B cell (primary cell): ENCODE measurements around the gene ARL3. TPM values are rescaled to one million over a fixed set of nuclear protein-coding genes. Genes with fewer than 3 reads are reported as not detected.

Experiments used
- ATAC-seq: fragments of 200-7000 bp; cut with Tn5 transposase; one replicate; pipeline ENCODE4 v1.10.0; 2021; ENCODE audit warnings: low read depth, mild to moderate bottlenecking, moderate number of reproducible peaks, moderate library complexity
- CTCF ChIA-PET: fragments of 350-600 bp; sonication (Branson Sonifier 250); formaldehyde crosslinking; loops from one replicate; lab custom pipeline; 2021; ENCODE audit warnings: antibody characterized with exemption, inconsistent platforms; lab: Charles Lee
- POLR2A ChIA-PET: fragments of 350-600 bp; sonication (Branson Sonifier 250); formaldehyde crosslinking; loops from one replicate; lab custom pipeline; 2021; ENCODE audit warnings: antibody characterized with exemption; lab: Charles Lee
- DNase-seq: peaks from one replicate; pipeline ENCODE4 v3.0.0; 2013
- H2AFZ ChIP-seq: 2 replicates; pipeline ENCODE4 v1.6.1; 2012; ENCODE audit warnings: mild to moderate bottlenecking, low read depth, low read length; ENCODE audit not compliant: insufficient read depth, poor library complexity, severe bottlenecking
- H3K27ac ChIP-seq, 2 donors: 1 replicate in 1 of 2; 2 replicates in 1 of 2; pipeline ENCODE4 v1.5.1; 2012 to 2013; ENCODE audit warnings: low read length in 2 of 2, mild to moderate bottlenecking in 2 of 2, moderate library complexity in 1 of 2
- H3K27me3 ChIP-seq, 4 experiments: fragments of 200-600 bp in 1 of 4; sonication (generic) in 1 of 4; replicated peaks in 1 of 4; 1 replicate in 2 of 4; 2 replicates in 2 of 4; pipeline versions ENCODE4 v1.6.1 to v1.7.0; 2013 to 2016; ENCODE audit warnings: low read length in 3 of 4, mild to moderate bottlenecking in 2 of 4, mixed read lengths in 1 of 4, moderate library complexity in 1 of 4; ENCODE audit not compliant: insufficient read depth in 4 of 4, control insufficient read depth in 3 of 4; ENCODE audit errors: control extremely low read depth in 1 of 4
- H3K36me3 ChIP-seq, 2 experiments: replicated peaks in 1 of 2; 1 replicate in 1 of 2; 2 replicates in 1 of 2; pipeline versions ENCODE4 v1.6.1 to v1.7.1; 2013; ENCODE audit warnings: low read length in 1 of 2; ENCODE audit not compliant: insufficient read depth in 2 of 2, control insufficient read depth in 1 of 2; ENCODE audit errors: control extremely low read depth in 1 of 2, extremely low read depth in 1 of 2
- H3K4me1 ChIP-seq, 2 donors: fragments of 200-600 bp in 1 of 2; sonication (generic) in 1 of 2; 1 replicate in 1 of 2; 2 replicates in 1 of 2; pipeline versions ENCODE4 v1.5.1 to v1.6.1; 2013 to 2017; ENCODE audit warnings: low read length in 2 of 2; ENCODE audit not compliant: control insufficient read depth in 2 of 2, insufficient read depth in 2 of 2
- H3K4me2 ChIP-seq: replicated peaks from 2 replicates; pipeline ENCODE3; 2012; ENCODE audit warnings: mild to moderate bottlenecking, low read depth, low read length; ENCODE audit not compliant: poor library complexity, severe bottlenecking
- H3K4me3 ChIP-seq, 5 experiments: fragments of 200-600 bp in 1 of 5; sonication (generic) in 1 of 5; 1 replicate in 3 of 5; 2 replicates in 2 of 5; pipeline versions ENCODE4 v1.5.1 to v1.7.0; 2011 to 2016; ENCODE audit warnings: low read length in 4 of 5, mild to moderate bottlenecking in 4 of 5, low read depth in 2 of 5, control low read depth in 1 of 5, moderate library complexity in 1 of 5; ENCODE audit not compliant: insufficient read depth in 1 of 5; ENCODE audit errors: control extremely low read depth in 1 of 5, extremely low read depth in 1 of 5
- H3K79me2 ChIP-seq: fragments of 200-600 bp; sonication (generic); one replicate; pipeline ENCODE4 v1.6.0; 2016; ENCODE audit warnings: low read length; ENCODE audit not compliant: control insufficient read depth, insufficient read depth
- H3K9ac ChIP-seq: fragments of 200-600 bp; sonication (generic); 2 replicates; pipeline ENCODE4 v1.6.1; 2017; ENCODE audit warnings: mild to moderate bottlenecking, low read length, moderate library complexity
- H3K9me3 ChIP-seq, 3 donors: one replicate each; pipeline versions ENCODE4 v1.6.1 to v1.7.1; 2013; ENCODE audit warnings: low read length in 2 of 3; ENCODE audit not compliant: control insufficient read depth in 2 of 3, insufficient read depth in 1 of 3; ENCODE audit errors: control extremely low read depth in 1 of 3
- H4K20me1 ChIP-seq: 2 replicates; pipeline ENCODE4 v1.6.0; 2012; ENCODE audit warnings: mild to moderate bottlenecking, low read length; ENCODE audit not compliant: insufficient read depth, control insufficient read depth, poor library complexity, severe bottlenecking
- H3K27ac Mint-ChIP-seq: one replicate; pipeline ENCODE4 v1.8.0; 2021; ENCODE audit warnings: mixed read lengths
- H3K27me3 Mint-ChIP-seq: one replicate; pipeline ENCODE4 v1.8.0; 2021; ENCODE audit warnings: mixed read lengths
- H3K4me1 Mint-ChIP-seq: one replicate; pipeline ENCODE4 v1.8.0; 2021; ENCODE audit warnings: mixed read lengths
- H3K4me3 Mint-ChIP-seq: one replicate; pipeline ENCODE4 v1.8.0; 2021; ENCODE audit warnings: mixed read lengths
- H3K9me3 Mint-ChIP-seq: one replicate; pipeline ENCODE4 v1.8.0; 2022; ENCODE audit warnings: mixed read lengths; ENCODE audit not compliant: insufficient read depth
- CTCF ChIP-seq: fragments of 200-600 bp; IDR thresholded peaks from one replicate; pipeline ENCODE4 v1.8.0; 2022; ENCODE audit warnings: antibody characterized with exemption, mild to moderate bottlenecking
- EZH2 ChIP-seq: IDR thresholded peaks from 2 replicates; pipeline ENCODE4 v1.6.1; 2012; ENCODE audit warnings: borderline replicate concordance, low read depth, mild to moderate bottlenecking, moderate library complexity, low read length; ENCODE audit not compliant: insufficient read depth, poor library complexity, severe bottlenecking
- WGBS: methylation state at CpG from one replicate; pipeline ENCODE4 v1.1.5; 2013; ENCODE audit warnings: missing lambda C conversion rate; ENCODE audit not compliant: insufficient coverage; 5-methylcytosine and 5-hydroxymethylcytosine counted together
- intact Hi-C: fragments of 100-400 bp; cut with micrococcal nuclease; formaldehyde crosslinking; loops from one replicate; pipeline ENCODE4 v1.10.0; 2022
- polyA plus RNA-seq: library from polyadenylated mRNA; depleted of rRNA; stranded (reverse); fragments of >200 nt; gene quantifications from 2 replicates; pipeline ENCODE4 v1.2.3, GENCODE V29; 2012
- total RNA-seq, 2 donors: library from RNA; stranded (reverse); fragments of 120-200 nt in 1 of 2; gene quantifications; 1 replicate in 1 of 2; 2 replicates in 1 of 2; pipeline versions ENCODE4 v1.2.3 to v1.2.4, GENCODE V29; 2013 to 2022

ARL3 gene
- total and polyA plus RNA-seq, 2 donors (not counting 1 experiment from before 2014, with no cell fraction given) = 0.91 to 5.5 TPM

DNA sequence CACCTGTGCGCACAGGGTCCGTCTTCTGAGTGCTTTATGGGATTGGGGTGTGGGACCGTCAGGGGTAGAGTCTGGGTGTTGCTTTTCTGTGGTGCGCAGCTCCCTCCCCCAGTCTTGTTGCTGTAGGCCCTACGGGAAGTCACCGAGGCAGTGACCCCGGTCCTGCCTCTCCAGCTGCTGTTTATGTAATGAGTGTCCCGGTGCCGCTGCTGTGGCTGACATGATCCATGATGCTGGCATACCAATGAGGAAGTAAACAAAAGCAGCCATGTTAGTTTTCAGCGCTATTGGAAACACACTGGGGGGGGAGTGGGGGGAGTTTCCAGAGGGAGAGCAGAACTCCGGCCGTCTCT, 68.8 kb downstream of the ARL3 start:
- 0% methylated on average over 12 of the region's 12 CpGs for WGBS
- H3K27ac ChIP-seq = peak overlapping the region; percentile 90
- H4K20me1 ChIP-seq = peaks cover 40% of the 10 kb centered on the region
- Mint-ChIP-seq H3K27me3 (no peaks in the 10 kb centered on the region), H3K4me1 (peaks cover 53% of the 10 kb centered on the region), H3K27ac (peak overlapping the region; percentile 99), H3K9me3 (no peaks in the 10 kb centered on the region), H3K4me3 (peak overlapping the region; percentile 97)
- DNase-seq (peak; percentile 80), ATAC-seq (no peak)
- peaks cover 61% of the 10 kb centered on the region for H3K79me2 ChIP-seq
- intact Hi-C loops = loop anchor here (2.0 to 5.0 kb wide), 5 partner anchors 31 to 828 kb away; partner anchors contain the start of genes CNNM2 and OGA
- CTCF ChIA-PET = interaction anchor here (0.7 to 3.8 kb wide), 13 partner anchors 8 to 1731 kb away, joined by 3 to 50 read pairs (median 4); partner anchors contain the start of genes ARL3 and SFXN2
- H3K27me3 ChIP-seq = no peaks in the 10 kb centered on the region
- H3K4me3 ChIP-seq = peak overlapping the region; percentile 55 to 89 (median 82)
- POLR2A ChIA-PET = interaction anchor here (0.6 to 4.0 kb wide), 13 partner anchors 9 to 814 kb away, joined by 3 to 49 read pairs (median 10); partner anchors contain the start of genes ACTR1A, ARL3, NFKB2 and SFXN2
- H3K9me3 ChIP-seq = no peaks in the 10 kb centered on the region
- peak overlapping the region; percentile 94 for H3K4me2 ChIP-seq
- H3K4me1 ChIP-seq = peaks cover 44 to 53% of the 10 kb centered on the region in 2 donors
- peak overlapping the region; percentile 78 for H2AFZ ChIP-seq
- H3K36me3 ChIP-seq = no peaks in the 10 kb centered on the region
- peak overlapping the region; percentile 83 for H3K9ac ChIP-seq
- TF ChIP-seq CTCF (no peak), EZH2 (no peak)
